ENCODE data around the gene NCOA7. TPM values are rescaled to one million over a fixed set of nuclear protein-coding genes. Genes with fewer than 3 reads are reported as not detected.

NCOA7 gene, protein sequence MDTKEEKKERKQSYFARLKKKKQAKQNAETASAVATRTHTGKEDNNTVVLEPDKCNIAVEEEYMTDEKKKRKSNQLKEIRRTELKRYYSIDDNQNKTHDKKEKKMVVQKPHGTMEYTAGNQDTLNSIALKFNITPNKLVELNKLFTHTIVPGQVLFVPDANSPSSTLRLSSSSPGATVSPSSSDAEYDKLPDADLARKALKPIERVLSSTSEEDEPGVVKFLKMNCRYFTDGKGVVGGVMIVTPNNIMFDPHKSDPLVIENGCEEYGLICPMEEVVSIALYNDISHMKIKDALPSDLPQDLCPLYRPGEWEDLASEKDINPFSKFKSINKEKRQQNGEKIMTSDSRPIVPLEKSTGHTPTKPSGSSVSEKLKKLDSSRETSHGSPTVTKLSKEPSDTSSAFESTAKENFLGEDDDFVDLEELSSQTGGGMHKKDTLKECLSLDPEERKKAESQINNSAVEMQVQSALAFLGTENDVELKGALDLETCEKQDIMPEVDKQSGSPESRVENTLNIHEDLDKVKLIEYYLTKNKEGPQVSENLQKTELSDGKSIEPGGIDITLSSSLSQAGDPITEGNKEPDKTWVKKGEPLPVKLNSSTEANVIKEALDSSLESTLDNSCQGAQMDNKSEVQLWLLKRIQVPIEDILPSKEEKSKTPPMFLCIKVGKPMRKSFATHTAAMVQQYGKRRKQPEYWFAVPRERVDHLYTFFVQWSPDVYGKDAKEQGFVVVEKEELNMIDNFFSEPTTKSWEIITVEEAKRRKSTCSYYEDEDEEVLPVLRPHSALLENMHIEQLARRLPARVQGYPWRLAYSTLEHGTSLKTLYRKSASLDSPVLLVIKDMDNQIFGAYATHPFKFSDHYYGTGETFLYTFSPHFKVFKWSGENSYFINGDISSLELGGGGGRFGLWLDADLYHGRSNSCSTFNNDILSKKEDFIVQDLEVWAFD
- polyA plus RNA-seq (2012; ENCODE audit: missing spikeins), result 37.6 TPM

DNA sequence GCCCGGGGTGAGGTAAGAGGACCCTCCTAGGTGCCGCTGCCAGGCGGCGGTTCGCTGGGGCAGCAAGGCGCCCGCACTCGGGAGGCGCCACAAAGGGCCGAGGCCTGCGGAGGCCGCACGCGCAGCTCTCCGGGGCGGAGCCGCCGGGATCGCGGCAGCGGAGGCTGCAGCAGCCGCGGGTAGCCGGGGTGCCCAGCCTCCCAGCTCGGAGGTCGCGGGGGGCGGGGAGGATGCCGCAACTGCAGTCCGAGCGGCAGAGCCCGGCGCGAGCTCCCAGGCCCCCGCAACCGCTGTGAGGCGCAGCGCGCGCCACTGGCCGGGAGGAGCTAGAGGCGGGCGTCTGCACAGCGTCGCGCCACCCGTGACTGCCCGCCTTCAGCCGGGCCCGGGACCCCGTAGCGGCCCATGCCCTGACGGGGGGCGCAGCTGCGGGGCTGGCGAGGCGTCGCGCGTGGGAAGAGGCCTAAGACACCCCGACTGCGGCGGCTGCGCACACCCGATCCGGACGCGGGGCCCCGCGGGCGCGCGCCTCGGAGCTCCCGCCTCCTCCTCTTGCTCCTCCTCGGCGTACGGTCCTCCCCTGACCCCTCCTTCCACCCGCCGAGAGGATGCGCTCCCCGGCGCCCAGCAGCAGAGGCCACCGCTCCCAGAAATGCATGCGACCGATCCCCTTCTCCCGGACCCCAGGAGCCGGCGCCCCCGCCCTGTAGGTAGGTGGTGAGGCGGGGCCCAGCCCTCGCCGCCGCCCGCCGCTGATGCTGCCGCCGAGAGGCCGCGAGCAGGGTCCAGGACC is at the start of gene NCOA7:
NCOA7 (plus strand) TSS at position 603 of the 793 bp plus-strand sequence. CDS start 24,395 bp downstream, outside the sequence.
- TF ChIP-seq POLR2AphosphoS5 (IDR thresholded peaks at IDR 0.05; ENCODE audit: low read depth, low read length) (peak; percentile 45; the same call in 1 of the 2 replicates), TAF1 (IDR thresholded peaks at IDR 0.05; ENCODE audit: borderline replicate concordance, low read depth, low read length) (no peak), POLR2A (IDR thresholded peaks at IDR 0.05; ENCODE audit: low read depth, low read length) (peak; percentile 65)
- peak; percentile 88 for FAIRE-seq

DNA sequence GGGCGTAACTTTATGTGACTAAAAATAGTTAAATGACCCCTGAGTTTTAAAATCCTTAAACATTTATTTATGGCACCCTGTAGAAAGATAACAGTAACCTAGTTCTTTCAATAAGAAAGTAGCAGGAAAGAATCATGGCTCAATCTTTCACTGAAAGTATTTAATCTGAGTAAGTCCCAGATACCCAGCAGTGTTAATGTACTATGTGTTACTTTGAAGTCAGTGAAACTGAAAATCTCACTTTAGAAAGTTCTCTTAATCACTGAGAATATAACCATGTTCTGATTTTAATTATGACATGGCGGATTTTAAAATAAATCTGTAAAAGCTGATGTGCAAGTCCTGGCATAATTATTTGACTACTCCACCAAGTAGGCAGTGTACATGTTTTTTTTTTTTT is 49.4 kb upstream of the NCOA7 start:
- DNase-seq (ENCODE audit: insufficient read length), result no peak
- TF ChIP-seq TAF1 (IDR thresholded peaks at IDR 0.05; ENCODE audit: borderline replicate concordance, low read depth, low read length) (no peak), POLR2A (IDR thresholded peaks at IDR 0.05; ENCODE audit: low read depth, low read length) (no peak), POLR2AphosphoS5 (IDR thresholded peaks at IDR 0.05; ENCODE audit: low read depth, low read length) (no peak)
- FAIRE-seq, result no peak

More for the DNA sequence above, at the start of gene NCOA7:
- peak; percentile 71 for DNase-seq (ENCODE audit: insufficient read length)

DNA sequence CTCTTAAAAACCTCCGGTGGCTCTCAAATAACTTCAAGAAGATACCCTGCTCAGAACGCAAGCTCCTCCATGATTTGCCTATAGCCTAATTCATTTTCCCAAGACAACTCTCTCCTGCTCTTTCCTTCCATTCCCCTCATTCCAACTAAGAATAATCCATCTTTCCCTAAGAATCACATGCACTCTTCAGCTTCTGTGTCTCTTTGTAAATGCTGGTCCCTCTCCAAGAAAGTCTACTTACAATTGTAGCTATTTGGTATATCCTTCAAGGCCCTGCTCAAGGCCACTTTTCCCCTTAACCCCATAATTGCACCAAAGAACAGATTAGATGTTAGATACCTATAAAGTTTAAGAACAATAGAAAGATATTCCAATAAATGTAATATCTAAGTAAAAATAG is 48.7 kb upstream of the NCOA7 start:
- no peak for DNase-seq (ENCODE audit: insufficient read length)
- no peak for TF ChIP-seq POLR2A (IDR thresholded peaks at IDR 0.05; ENCODE audit: low read depth, low read length)
- no peak for TF ChIP-seq TAF1 (IDR thresholded peaks at IDR 0.05; ENCODE audit: borderline replicate concordance, low read depth, low read length)
- no peak for TF ChIP-seq POLR2AphosphoS5 (IDR thresholded peaks at IDR 0.05; ENCODE audit: low read depth, low read length)
- no peak for FAIRE-seq

DNA sequence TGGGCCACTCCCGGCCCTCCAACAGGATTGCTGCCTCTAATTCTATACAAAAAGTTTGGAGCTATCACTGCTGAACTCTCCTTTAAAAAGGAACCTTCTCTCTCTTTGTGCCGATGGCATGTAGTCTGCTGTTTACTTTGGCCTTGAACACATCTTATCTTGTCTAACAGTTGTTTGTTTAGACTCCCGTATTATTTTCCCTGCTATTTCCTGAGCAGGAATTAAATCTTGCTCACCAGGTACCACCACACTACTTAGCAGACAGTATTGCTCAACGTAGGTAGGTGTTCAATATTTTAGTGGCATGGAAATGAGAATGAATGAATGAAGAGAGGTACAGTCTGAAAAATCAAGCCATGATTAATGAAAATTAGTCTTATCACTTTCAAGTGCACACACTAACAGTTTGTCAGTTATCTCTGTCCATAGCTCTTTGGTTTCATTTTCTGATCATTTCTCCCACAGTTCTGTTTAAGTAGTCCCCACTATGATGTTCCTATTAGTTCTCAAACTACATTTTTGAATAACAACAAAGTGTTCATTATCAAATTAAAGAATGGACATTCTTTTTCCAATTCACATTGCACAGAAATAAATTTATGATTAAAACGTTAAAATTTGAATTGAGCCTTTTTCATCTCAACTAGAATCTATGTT is 48.2 kb upstream of the NCOA7 start:
- no peak for TF ChIP-seq POLR2AphosphoS5 (IDR thresholded peaks at IDR 0.05; ENCODE audit: low read depth, low read length)
- no peak for TF ChIP-seq POLR2A (IDR thresholded peaks at IDR 0.05; ENCODE audit: low read depth, low read length)
- no peak for TF ChIP-seq TAF1 (IDR thresholded peaks at IDR 0.05; ENCODE audit: borderline replicate concordance, low read depth, low read length)
- DNase-seq (ENCODE audit: insufficient read length), result no peak
- FAIRE-seq, result no peak

DNA sequence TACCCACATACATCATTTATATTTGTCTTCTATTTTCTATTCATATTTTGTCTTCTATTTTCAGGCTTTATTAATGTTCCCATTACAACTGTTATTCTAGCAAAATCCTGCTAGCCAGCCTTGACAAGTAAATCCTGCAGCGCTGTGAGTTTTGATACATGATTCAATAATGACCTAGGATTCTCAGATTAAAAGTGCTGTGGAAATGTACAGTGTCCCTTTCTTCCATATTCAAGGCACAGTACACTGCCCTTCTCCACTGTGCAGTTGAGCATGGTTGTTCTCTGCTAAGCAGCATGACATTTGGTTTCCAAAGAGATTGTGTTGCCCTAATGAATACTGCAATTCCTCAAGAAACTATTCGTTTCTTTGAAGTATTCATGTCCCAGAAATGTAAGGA is 47.2 kb upstream of the NCOA7 start:
- FAIRE-seq (no peak), DNase-seq (ENCODE audit: insufficient read length) (no peak)
- no peak for TF ChIP-seq POLR2AphosphoS5 (IDR thresholded peaks at IDR 0.05; ENCODE audit: low read depth, low read length)

DNA sequence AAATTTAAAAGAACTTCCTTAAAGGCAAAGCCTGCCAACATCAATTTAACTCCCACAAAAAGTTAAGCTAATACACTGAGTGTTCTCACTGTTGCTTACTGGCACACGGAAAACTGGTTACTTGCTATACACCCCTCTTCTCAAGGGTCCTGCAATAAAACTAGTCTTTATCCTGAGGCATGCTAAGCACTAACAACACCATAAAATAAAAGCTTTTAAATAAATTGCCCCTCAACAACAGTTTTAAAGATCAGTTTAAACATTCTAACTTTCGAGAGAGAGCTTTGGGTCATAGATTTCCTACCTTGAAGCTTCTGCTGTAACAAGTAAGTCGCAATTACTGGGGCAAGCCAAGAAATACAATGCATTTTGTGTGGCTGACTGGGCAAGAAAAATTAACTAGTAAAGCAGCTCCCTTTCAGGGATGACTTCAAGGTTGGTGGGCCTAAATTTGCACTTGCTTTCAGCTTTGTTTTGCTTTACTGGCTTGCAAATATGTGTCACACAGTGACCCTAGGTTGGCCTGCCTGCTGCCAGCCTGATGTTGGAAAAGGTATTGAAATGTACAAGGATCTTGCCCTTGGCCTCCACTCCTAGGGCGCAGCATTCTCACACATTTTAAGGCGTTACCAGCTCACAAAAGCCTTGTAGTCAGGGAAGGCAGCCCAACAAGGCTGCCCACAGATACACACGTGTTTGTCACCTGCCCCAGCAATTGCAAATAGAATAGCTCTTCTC is 45.3 kb upstream of the NCOA7 start:
- no peak for DNase-seq (ENCODE audit: insufficient read length)
- no peak for FAIRE-seq
- TF ChIP-seq POLR2A (IDR thresholded peaks at IDR 0.05; ENCODE audit: low read depth, low read length) (no peak), TAF1 (IDR thresholded peaks at IDR 0.05; ENCODE audit: borderline replicate concordance, low read depth, low read length) (no peak), POLR2AphosphoS5 (IDR thresholded peaks at IDR 0.05; ENCODE audit: low read depth, low read length) (no peak)

DNA sequence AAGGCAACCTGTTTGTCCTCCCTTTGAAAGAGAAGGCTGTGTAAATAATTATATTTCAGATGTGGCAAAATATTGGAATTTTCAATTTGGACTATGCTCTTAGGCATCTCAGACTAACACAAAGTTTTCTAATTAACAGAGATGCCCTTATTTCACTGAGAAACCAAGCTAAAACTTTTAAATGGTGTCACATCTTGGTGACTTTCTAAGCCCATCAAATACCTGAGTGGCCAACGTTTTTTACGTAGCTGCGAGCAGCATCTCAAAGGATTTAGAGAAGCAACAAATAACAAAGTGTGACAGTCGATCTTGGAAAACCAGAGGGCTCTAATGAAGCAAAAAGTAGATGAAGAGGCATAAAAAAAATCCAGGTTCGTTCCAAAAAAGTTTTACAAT is 44.7 kb upstream of the NCOA7 start:
- no peak for FAIRE-seq
- no peak for DNase-seq (ENCODE audit: insufficient read length)
- no peak for TF ChIP-seq TAF1 (IDR thresholded peaks at IDR 0.05; ENCODE audit: borderline replicate concordance, low read depth, low read length)
- TF ChIP-seq POLR2A (IDR thresholded peaks at IDR 0.05; ENCODE audit: low read depth, low read length), result no peak
- no peak for TF ChIP-seq POLR2AphosphoS5 (IDR thresholded peaks at IDR 0.05; ENCODE audit: low read depth, low read length)

DNA sequence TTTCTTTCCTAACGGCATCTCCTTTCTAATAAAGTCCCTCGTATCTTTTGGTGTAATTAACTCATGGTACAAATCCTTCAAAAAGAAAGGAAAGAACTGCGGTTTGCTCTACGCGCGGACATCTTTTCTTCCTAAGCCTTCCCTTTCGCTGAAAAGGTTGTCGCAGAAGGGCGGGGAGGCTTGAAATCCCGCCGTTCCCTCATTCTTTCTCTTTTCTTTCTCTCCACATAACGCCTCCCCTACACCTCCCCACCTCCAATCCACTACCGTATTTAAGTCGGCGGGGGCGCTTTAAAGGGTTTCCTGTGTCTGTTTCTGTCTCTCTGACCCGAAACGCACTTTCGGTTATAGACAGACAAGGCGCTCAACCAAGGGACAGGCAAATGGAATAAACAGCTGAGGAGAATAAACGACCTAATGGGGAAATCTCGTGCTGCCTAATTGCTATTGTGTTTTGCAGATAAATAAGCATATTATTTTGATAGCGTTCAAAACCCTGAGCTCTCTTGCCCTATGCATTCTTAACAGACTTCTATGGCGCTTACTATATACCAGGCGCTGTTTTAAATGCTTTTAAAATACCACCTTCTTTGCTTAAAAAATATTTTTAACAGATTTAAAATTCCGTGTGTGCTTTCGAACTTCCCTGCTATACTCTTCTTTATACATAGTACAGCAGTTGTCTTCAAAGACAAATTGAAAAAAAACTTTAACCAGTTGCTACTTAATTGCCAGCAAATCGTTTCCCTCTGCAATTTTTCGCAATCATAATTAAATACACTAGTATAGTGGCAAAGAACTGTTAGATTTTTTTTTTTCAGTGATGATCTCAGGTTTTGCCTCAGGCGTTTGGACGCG is 43.8 kb upstream of the NCOA7 start:
- TF ChIP-seq POLR2A (IDR thresholded peaks at IDR 0.05; ENCODE audit: low read depth, low read length) (no peak), POLR2AphosphoS5 (IDR thresholded peaks at IDR 0.05; ENCODE audit: low read depth, low read length) (no peak), TAF1 (IDR thresholded peaks at IDR 0.05; ENCODE audit: borderline replicate concordance, low read depth, low read length) (no peak)
- DNase-seq (ENCODE audit: insufficient read length), result no peak
- peak; percentile 79 for FAIRE-seq

DNA sequence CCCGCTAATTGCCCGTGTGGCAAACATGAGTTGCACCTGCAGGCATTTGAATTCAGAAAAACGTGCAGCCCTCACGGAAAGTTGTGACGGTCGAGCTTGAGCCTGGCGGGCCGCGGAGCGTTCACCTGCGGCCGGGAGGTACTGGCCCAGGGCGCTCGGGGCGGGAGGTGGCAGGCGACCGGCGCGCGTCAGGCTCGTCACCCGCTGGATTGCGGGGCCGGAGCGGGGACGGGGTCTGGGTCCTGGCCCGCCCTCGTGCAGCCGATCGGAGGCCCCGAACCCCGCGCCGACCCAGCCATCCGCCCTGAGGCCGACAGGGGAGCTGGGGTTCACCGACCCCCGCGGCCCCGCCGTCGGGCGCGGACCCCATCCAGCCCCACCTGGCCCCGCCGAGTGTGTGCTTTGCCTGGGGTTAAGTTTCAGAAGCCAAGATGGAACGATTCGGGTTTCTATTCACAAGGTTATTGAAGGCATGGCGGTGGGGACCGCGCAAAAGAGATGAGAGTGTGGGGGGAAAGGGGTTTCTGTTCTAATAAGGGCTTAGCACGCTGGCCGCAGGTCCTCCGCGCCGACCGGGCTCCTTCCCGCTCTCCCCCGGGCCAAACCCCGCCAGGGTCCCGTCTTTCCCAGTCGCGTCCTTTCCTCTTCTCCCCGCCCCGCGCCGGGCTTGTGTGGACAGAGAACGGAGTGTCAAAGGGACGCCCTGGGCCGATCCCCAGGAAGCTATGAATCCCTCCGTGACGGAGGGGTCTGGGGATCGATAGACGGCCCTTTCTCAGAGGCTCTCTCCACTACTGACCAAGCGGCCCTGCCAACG is 43.0 kb upstream of the NCOA7 start:
- FAIRE-seq (peak; percentile 65), DNase-seq (ENCODE audit: insufficient read length) (no peak)
- TF ChIP-seq POLR2A (IDR thresholded peaks at IDR 0.05; ENCODE audit: low read depth, low read length) (no peak), TAF1 (IDR thresholded peaks at IDR 0.05; ENCODE audit: borderline replicate concordance, low read depth, low read length) (no peak), POLR2AphosphoS5 (IDR thresholded peaks at IDR 0.05; ENCODE audit: low read depth, low read length) (no peak)

Data from GM12892 (cell line).